Sciatic nerve (tissue), 2 donors: ENCODE results near the gene TBL1X. TPM values are rescaled to one million over a fixed set of nuclear protein-coding genes. Genes with fewer than 3 reads are reported as not detected.
A peak's percentile ranks its signal among the peaks of the same experiment; 100 is the strongest.

ENCODE experiments used
- ATAC-seq: fragments of 200-7000 bp; cut with Tn5 transposase; one replicate; pipeline ENCODE4 v1.9.1; 2020; ENCODE audit warnings: mild to moderate bottlenecking, moderate library complexity
- DNase-seq: peaks from one replicate; pipeline ENCODE4 v3.0.0-alpha.2; 2020; ENCODE audit warnings: low spot score
- intact Hi-C: fragments of 100-400 bp; cut with DNase I; formaldehyde crosslinking; loops from one replicate; pipeline ENCODE4 v1.14.2; 2022
- total RNA-seq: library from RNA; stranded (reverse); fragmentation: NEBNext Ultra II Directional; extraction: Animal tissue kit (Norgen Biotek cat#: 25700); gene quantifications from one replicate; pipeline ENCODE4 v1.2.1, GENCODE V29; 2021
- donor health status: DM: no; HTN: no; CAD: no.
- donor health status: DM: no; HTN: no; CAD: no.

The TBL1X gene
- total RNA-seq, 1 donor from 2014 or later, result 27.2 TPM

DNA sequence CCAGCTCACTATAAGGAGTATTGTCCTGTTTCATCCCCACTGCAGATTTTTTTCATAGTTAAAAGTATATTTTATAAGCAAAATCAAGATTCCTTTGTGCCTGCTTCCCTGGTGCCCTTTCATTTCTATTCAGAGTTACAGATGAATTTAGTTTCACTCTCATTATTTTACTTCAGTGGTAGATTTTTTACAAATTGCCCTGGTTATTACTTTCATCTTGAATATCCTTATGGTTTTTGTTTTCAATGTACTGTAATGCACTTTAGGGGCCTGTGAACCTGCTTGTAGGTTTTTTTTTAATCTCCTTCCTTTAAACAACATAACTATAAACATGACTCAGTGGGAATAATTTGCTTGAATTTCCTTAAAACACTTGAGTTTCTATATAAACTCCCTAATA is 174.0 kb downstream of the TBL1X start:
- DNase-seq (no peak), ATAC-seq (no peak)
- intact Hi-C loops, result no loop called here

DNA sequence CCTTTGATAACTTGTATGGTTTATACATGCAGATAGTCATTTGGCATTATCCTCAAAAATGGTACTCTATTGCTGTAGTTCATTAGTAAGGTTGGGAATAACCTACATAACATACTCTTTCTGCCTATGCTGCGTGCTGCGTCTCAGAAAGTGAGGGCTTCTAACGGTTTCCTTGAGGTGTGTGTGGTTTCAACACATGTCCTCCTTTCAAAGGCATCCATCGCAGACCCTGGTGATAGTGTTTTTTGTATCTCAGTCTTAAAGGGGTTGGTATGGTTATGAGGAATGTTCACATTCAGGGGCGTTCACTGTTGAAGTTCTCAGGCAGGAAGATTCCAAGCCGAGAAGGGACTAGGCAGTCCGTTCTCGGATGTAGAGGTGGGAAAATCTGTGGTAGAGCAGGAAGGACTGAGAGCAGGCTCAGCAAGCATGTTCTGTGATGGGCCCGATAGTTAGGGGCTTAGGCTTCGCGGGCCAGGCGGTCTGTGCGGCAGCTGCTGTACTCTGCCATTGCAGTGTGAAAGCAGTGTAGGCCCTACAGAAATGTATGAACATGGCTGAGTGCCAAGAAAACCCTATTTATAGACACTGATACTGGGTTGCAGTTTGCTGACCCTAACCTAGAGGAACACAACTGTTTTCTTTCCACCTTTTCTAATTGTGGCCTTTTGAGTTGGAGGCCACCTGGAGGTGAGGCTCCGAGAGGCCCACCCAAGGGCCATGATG is 177.6 kb downstream of the TBL1X start:
- DNase-seq (no peak), ATAC-seq (no peak)
- intact Hi-C loops, result no loop called here

DNA sequence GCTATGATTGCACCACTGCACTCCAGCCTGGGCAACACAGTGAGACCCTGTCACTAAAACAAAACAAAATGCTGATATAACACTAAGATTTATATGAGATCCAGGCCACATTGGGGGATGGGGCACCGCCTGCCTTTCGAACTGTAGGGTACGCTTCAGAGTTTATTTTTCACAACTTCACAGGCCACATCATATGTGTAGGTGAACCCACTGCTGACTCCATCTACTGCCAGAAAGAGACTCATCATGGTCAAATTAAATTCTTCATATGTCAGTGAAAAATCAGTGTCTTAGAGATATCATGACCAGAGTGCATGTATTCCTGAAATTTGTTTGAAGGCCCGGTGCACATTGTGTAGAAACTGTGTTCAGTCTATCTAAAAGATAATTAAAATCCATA is 178.9 kb downstream of the TBL1X start:
- intact Hi-C loops, result no loop called here
- DNase-seq, result no peak
- no peak for ATAC-seq

DNA sequence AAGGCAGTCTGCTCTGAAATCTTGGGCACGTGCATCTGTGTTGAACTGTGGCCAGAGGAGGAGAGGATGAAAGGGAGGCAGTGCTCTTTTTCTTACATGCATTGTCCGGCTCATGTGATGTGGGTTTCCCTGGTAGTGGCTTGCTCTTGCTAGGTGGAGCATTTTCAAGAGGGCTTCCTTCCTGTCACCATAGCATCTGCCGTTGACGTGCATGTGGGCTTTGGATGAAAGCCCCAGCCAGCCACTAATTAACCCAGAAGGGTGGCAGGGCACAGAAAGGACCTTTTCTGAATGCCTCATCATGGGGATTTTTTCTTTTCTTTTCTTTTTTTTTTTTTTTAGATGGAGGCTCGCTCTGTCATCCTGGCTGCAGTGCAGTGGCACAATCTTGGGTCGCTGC is 179.5 kb downstream of the TBL1X start:
- ATAC-seq (no peak), DNase-seq (no peak)
- intact Hi-C loops, result no loop called here

DNA sequence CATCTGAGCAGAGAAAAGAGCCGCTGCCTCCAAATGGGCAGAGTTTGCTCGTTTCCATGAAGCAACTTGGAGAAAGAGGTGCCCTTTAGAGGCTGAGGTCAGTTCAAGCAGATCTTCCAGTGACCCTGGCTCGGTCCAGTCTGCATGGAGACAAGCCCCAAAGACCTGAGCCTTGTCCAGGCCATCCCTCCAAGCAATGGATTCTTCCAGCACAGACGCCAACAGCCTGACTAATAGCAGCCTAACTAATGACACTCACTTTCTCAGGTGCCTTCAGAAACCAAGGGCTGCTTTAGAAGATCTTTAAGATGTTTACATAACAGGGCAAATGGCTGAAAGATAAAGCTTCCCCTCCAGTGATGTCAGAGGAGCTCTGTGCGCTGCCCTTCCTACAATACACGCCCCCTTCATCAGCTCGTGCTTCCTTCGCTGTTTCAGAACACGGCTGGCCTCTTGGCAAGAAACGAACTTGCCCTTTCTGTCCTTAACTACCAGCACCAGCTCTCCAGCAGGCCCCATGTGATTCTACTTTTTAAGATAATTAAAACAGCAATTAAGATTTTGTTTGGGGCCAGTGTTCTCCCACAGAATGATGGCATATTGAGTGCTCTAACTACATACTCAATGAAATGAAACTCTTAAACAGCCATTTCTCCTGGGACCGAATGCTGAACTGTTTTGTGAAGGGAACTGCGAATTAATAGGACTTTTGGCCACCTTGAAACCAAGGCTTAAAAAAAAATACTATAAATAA is 181.8 kb downstream of the TBL1X start:
- peak; percentile 82 for ATAC-seq
- no peak for DNase-seq
- intact Hi-C loops, result no loop called here

DNA sequence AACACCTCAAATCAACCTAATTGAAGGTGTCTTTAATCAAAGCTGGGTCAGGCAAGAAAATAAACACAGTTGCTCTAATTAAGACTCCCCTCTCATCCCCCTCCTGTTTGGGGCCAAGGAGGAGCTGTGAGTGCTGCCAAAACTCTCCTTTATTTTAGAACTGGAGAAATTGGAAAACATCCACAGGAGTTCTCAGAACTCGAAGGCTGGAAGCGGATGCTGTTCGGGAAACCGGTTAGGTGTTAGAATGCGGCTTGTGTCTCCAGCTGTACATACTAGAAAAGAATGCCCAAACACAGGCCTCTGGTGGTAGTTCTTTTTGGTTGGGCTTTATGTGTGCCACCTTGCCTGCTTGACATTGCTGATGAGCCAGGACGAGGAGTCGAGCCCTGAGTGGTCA is 182.6 kb downstream of the TBL1X start:
- ATAC-seq, result peak; percentile 47
- intact Hi-C loops, result no loop called here
- no peak for DNase-seq

DNA sequence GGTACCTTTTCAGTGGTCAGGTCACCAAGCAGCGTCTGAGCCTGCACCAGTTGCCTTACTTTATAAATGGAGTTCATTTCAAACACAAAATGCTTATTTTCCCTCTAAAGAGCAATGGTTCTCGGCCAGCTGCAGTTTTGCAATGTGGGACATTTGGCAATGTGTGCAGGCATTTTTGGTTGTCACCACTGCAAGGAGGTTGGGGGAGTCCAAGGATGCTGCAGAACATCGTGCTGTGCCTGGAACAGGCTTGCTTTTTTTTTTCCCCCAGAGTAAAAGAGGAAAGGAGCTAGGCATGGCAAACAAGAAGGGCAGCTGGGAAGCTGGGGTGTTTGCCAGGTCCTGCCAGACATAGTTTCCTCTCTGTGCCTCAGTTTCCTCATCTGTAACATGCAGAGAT is 185.2 kb downstream of the TBL1X start:
- DNase-seq, result no peak

DNA sequence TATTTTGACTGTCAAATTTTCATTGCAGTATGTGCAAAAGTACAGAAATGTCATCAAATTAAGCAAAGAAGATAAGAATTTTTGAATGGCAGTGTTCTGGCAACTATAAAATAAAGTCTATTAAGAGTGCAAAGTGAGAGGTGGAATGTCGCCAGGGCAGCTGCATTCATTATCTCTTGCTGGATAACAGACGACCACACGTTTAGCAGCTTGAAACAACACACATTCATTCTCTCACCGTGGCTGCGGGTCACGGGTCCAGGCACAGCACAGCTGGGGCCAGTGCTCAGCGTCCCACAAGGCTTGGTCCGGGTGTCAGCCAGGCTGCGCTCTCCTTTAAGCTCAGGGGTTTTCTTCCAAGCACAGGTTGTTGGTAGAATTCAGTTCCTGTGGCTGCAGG is 186.9 kb downstream of the TBL1X start:
- intact Hi-C loops, result no loop called here
- DNase-seq (no peak), ATAC-seq (no peak)

More for the DNA sequence above, 185.2 kb downstream of the TBL1X start:
- intact Hi-C loops, result no loop called here
- ATAC-seq, result no peak

DNA sequence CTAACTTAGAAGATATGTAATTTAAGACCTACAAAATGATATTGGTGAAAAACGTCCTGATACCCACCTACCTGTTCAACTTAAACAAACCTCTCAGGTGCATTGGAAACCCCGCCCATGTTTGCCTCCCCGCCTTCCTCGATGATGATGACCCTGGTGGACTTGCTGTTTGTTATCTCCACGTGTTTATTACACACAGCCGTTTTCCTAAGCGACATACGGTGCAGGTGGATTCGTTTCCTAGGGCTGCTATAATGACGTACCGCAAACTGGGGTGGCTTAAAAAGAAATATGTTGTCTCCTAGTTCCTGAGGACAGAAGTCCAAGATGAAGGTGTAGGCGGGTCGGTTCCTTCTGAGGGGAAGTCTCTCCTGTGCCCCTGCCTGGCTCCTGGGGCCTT is 190.1 kb downstream of the TBL1X start:
- ATAC-seq (no peak), DNase-seq (no peak)
- intact Hi-C loops, result no loop called here

DNA sequence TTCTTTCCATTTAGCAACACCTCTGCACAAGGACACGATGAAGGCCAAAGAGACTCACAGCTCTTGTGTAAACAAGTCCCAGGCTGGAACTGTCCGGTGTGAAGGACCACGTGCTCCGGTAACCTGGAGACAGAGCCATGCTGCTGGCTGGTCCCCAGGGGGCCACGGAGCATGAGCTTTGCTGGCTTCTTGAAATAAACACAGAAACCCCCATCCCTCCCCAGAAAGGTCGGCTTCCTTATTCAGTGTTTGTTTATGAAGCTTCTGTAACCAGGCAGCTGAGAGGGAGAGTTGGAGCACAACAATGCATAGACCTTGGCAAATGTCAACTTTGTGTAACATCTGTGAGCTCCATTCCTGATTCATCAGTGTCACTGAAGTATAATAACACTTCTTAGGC is 191.4 kb downstream of the TBL1X start:
- intact Hi-C loops, result no loop called here
- peak; percentile 38 for ATAC-seq

DNA sequence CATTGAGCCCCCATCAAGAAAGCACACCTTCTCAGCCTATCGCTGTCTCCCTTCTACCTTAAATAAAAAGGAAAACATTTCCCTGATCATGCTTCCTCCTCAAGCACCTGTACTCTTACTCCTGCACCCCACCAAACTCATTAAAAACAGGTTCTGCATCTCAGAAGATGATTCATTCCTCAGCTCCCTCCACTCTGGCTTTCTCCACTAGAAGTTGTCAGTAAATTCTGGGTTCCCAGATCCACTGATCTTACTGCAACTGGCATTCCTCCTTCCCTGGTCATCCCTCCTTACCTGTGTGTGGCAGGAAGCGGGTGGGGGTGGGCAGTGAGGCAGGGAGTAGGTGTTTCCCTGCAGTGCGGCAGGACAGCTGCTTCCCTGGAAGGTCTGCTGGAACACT is 192.0 kb downstream of the TBL1X start:
- no peak for ATAC-seq
- intact Hi-C loops, result no loop called here
- DNase-seq, result no peak

More for the DNA sequence above, 191.4 kb downstream of the TBL1X start:
- DNase-seq, result no peak

DNA sequence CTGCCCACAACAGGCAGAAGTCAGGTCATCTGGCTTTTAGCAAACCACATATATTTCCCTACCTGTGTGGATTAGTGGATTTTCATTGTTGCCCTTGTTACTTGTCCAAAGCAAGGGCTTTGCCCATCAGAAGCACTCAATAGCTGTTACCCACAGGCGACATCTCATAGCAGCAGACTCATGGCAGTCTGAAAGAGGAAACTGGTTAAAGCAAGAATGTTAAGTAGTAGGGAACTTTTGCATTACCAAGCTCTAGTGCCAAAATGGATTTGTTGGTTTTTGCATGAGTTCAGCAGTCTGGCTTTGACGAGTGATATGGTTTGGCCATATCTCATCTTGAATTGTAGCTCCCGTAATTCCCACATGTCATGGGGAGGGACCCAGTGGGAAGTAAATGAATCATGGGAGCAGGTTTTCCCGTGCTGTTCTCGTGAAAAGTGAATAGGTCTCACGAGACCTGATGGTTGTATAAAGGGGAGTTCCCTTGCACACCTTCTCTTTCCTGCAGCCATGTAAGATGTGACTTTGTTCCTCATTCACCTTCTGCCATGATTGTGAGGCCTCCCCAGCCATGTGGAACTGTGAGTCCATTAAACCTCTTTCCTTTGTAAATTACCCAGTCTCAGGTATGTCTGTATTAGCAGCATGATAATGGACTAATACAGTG is 192.9 kb downstream of the TBL1X start:
- no peak for DNase-seq
- no peak for ATAC-seq
- intact Hi-C loops, result no loop called here

DNA sequence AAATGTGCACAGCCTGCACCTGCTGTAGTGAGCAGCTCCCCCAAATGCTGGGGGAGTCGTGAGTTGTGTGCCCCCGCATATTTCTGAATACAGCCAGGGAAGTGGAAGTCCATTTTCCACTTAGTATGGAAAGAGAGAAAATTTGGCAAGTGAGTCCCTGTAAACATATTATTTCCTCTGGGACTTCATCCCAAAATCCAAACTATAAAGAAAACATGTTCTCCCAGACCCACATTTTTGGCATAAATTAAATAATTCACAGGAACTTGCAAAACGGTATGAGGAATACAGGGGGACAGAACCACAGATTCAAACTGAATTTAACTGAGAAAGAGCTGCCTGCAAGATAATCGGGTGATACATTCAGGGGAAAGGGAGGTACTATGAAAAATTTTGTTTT is 193.6 kb downstream of the TBL1X start:
- ATAC-seq (no peak), DNase-seq (no peak)
- intact Hi-C loops, result no loop called here

DNA sequence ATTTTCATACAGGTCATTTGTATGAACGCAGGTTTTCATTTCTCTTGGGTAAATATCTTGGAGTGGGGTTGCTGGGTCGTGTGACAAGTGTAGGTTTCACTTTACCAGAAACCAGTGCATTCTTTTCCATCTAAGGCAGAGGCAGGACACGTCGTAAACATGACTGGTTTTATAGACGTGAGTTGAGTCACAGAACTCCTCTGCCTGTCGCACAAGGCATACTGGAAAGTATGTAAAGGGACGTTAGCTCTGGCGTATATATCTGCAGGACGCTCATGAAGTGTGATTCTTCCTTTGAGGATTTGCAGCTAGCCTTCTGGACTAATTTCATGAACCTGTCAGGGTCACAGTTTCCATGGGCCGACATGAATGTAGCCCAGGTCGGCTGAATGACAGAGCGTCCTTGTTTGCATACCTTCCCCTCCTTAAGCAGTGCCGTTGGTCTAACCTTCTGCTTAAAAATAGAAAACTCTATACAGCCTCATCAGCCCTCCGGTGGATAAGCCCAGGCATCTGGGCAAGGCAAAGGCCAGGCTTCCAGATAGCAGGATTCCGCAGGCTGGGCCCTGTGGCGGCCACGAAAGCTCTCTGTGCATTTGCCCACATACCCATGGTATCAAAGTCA is 194.8 kb downstream of the TBL1X start:
- intact Hi-C loops, result no loop called here
- DNase-seq (no peak), ATAC-seq (no peak)

DNA sequence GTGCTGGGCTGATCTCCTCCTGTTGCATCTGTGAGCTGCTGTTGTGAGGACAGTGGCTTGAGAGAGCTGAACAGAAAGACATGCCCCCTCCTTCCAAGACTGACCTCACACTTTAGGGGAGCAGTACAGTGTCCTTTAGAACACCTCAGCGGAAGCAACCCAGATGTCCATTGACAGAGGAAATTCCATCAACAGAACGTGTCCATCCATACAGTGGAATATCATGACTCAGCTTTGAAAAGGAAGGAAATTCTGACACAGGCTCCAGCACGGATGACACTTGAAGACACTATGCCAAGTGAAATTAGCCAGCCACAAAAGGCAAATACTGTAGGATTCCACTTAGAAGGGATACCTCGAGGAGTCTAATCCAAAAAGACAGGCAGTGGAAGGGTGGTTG is 197.3 kb downstream of the TBL1X start:
- intact Hi-C loops, result no loop called here
- no peak for ATAC-seq
- no peak for DNase-seq

DNA sequence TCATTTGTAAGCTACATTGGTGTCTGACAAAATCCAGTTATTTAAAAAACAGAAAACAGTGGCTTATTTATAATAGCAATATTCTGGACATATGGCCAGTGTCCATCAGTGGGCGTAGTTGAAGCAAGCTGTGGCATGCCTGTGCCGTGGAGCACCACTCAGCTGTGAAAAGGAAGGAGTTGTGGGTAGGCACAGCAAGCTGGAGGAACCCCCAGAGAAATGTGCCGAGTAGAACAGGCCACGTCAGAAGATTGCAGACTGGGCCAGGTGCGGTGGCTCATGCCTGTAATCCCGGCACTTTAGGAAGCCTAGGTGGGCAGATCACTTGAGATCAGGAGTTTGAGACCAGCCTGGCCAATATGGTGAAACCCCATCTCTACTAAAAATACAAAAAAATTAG is 198.4 kb downstream of the TBL1X start:
- intact Hi-C loops, result no loop called here
- no peak for DNase-seq
- ATAC-seq, result no peak

DNA sequence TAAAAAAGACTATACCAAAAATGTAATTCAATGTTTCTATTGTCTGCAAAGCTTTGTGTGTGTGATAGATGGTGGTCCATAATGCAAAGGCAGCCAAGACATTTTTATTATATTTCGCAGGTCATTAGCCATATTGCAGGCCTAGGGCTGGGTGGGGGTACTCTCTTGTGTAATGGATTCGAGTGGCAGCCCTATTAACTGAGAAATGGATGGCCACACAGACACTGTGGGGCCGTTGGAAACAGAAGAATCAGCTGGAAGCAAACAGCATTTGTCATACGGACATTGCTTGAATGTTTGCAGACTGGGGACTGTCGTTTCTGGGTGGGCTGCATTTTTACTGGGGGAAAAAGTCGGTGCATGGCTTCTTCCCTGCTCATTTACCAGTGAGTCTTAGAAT is 199.4 kb downstream of the TBL1X start:
- intact Hi-C loops, result no loop called here
- ATAC-seq (no peak), DNase-seq (no peak)

DNA sequence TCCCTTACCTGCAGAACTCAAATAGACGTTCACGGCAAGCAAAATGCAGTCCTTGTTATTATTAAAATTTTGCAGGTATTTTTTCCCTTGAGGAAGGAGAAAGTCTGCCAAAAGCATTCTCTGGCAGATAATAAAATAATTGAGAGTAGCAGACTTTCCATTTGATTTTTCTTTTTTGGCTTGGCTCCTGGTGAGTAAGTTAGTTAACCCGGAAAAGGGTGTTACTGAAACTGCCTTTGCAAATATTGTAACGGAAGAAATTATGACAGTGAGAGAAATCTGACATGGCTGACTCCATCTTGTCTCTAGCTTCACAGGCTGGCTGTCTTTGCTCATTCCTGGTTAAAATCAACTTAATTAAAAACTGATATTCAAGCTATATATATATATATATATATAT is 200.3 kb downstream of the TBL1X start:
- ATAC-seq (no peak), DNase-seq (no peak)
- intact Hi-C loops, result no loop called here

DNA sequence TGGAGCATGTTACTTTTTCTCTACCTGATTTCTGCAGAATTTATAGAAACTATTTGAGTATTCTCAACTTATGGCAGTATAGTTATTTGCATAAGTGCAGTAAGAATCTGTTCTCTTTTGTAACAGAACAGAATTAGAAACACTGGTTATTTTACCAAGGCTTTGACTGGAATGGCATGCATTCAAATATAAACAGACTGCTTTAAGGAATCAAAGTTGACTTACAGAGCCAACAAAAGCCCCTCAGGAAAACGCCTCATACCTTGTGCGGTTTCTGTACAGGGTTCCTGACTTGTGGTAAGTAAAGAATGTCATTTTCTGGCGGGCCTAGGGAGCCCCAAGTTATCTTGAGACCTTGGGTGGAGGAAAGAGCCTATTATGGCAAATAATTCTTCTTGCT is 203.7 kb downstream of the TBL1X start:
- intact Hi-C loops, result no loop called here
- DNase-seq, result no peak
- no peak for ATAC-seq
